GM12874 (cell line): Measurements from ENCODE around the gene MYO1H.

ENCODE experiments used
- TF ChIP-seq, protein P1 (sequence below): IDR thresholded peaks from 2 replicates; pipeline ENCODE4 v1.5.1; 2011; ENCODE audit warnings: low read depth, mild to moderate bottlenecking, control low read depth, low read length, moderate library complexity; ENCODE audit not compliant: insufficient read depth

MYO1H gene

DNA sequence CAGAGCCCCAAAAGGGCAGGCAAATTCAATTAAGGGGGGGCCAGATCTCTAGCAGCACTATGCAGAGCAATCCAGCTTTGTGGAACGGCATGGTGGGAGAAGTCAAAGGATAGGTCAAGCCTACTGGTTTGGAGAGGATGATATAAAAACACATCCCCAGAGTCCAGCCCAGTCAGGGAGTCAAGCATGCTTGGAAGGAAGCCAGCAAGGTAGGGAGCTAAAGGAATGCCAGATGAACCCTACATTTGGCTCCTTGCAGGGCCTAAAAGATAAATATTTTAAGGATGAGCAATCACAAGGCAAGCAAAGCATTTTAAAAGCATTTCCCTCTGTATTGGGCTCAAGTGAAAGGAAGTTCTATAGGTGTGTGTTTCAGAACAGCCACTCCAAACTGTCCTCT lies 108.0 kb downstream of the MYO1H start:
- TF ChIP-seq, protein P1, sequence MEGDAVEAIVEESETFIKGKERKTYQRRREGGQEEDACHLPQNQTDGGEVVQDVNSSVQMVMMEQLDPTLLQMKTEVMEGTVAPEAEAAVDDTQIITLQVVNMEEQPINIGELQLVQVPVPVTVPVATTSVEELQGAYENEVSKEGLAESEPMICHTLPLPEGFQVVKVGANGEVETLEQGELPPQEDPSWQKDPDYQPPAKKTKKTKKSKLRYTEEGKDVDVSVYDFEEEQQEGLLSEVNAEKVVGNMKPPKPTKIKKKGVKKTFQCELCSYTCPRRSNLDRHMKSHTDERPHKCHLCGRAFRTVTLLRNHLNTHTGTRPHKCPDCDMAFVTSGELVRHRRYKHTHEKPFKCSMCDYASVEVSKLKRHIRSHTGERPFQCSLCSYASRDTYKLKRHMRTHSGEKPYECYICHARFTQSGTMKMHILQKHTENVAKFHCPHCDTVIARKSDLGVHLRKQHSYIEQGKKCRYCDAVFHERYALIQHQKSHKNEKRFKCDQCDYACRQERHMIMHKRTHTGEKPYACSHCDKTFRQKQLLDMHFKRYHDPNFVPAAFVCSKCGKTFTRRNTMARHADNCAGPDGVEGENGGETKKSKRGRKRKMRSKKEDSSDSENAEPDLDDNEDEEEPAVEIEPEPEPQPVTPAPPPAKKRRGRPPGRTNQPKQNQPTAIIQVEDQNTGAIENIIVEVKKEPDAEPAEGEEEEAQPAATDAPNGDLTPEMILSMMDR: no peak

- TF ChIP-seq, protein P1: no peak
Observed at GRCh38 chr12:109458086-109458485, 110.4 kb downstream of the MYO1H start.

DNA sequence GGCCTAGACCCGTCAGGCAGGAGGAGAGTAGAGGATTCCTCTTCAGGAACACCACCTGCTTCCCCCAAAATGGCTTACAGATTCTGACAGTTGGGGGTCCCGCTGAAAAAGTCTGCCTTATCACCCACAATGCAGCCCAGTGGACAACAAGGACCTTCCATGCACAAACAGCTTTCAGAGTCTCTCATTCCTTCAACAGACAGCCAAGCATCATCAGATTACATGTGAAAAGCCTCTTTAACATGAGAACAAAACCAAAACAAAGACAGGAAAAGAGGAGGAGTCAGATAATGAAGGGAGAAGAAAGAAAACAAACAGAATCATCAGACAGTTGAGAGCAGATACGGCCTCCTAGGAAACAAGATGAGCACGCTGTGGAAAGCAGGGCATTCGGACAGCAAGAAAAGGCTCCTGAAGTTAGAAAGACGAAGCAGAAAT lies 111.1 kb downstream of the MYO1H start:
- TF ChIP-seq, protein P1: no peak

DNA sequence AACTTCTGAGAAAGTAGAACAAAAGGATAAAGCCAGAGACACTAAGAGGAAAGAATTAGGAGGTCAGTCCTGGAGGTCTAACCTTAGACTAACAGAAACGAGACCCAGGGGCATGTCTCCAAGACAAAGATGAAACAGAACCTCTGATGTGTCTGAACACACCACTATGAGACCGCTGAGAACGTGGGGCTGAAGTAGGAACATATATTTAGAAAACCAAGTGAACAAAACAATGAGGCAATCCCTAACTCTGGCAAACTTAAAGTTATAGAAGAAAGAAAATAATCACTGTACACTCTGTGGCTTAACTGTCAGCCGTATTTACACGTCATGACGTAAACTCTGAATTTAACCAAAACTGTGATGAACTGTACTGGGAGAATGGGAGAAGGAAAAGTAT lies 111.5 kb downstream of the MYO1H start:
- TF ChIP-seq, protein P1: no peak

DNA sequence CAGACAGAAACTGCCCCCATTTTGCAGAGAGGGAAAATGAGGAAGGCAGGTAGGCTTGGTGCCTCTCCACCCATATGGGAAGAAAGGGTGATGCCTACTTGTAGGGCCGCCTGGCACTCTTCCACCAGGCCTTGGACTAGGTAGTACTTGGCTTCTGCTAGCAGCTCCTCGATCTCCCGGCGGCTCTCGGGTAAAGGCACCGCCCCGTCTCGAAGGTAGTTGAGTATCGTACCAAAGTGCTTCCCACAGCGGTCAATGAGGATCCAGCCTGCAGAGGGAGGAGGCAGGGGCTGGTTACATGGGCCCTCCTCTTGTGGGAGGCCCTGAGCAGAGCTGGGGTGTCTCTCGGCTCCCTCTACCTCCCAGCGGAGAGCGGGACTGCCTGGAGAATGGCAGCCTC lies 112.8 kb downstream of the MYO1H start:
- TF ChIP-seq, protein P1: no peak

- TF ChIP-seq, protein P1: no peak
Observed at GRCh38 chr12:109461049-109461845, 113.5 kb downstream of the MYO1H start.

DNA sequence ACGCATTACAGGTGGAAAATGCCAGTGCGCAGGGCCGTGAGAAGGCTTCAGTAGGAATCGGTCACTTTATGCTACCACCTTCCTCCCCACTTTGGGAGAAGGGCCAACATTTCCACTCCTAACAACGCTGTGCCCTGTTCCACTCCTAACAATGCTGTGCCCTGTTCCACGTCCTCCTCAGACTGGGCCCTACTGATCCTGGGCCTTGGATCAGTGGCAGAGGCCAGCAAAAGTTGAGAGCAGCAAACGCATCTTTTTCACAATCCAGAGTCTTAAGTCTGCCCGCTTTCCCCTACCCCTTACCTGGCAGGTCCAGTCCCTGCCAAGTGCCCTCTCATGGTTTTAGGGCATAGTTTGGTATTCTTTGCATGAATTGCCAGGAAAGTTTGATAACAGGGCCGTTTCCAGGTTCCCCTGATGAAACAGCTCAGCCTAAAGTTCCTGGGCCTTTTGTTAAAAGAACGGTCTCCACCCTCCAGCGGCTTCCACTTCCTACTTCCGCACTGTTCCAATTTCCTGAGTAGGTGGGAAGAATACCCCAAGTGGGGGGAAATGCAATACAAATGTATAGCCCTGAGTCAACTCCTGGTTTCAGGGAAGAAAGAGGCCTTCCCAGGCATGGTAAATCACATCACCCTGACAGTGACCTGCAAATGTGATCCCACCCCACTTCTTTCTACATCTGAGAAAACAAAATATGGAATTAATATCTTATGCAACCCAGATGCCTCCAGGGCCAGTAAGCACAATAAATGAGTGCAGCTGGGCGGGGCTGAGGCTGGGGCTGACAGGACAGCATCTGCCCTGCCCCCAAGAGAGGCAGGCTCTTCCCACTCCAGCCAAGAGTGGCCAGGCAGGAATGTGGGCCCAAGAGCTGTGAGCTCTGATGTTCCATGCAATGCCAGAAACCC lies 114.4 kb downstream of the MYO1H start:
- TF ChIP-seq, protein P1: no peak
